ENCODE measurements around the gene DZIP1L. TPM values are rescaled to one million over a fixed set of nuclear protein-coding genes. Genes with fewer than 3 reads are reported as not detected.

Gene DZIP1L
- total RNA-seq, 1 donor from 2014 or later: 23.4 TPM

DNA sequence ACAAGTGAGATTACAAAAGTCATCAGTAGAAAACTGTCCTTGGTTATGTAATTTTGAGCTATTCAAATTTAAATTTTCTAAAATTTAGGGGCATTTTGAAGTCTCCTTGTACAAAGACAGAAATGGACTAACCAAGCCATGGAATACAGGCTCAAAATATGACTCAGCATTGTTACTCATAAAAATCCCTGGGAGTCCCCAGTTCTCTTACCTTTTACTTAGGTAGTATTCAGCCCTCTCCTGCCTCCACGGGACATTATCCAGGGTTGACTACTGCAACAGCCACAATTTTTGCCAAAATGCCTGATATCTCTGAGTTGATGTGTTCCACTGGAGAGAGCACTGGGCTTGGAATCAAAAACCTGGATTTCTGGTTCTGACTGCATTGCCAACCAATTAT, 80.5 kb downstream of the DZIP1L start:
- Mint-ChIP-seq H3K4me1 (ENCODE audit: unreplicated experiment) (no peaks in the 10 kb centered on the region), H3K9me3 (ENCODE audit: unreplicated experiment) (no peaks in the 10 kb centered on the region), H3K4me3 (ENCODE audit: unreplicated experiment) (no peak overlapping the region), H3K27me3 (ENCODE audit: unreplicated experiment) (no peaks in the 10 kb centered on the region), H3K36me3 (ENCODE audit: unreplicated experiment) (peaks cover 18% of the 10 kb centered on the region), H3K27ac (ENCODE audit: unreplicated experiment) (no peak overlapping the region)
- TF ChIP-seq, protein P1, sequence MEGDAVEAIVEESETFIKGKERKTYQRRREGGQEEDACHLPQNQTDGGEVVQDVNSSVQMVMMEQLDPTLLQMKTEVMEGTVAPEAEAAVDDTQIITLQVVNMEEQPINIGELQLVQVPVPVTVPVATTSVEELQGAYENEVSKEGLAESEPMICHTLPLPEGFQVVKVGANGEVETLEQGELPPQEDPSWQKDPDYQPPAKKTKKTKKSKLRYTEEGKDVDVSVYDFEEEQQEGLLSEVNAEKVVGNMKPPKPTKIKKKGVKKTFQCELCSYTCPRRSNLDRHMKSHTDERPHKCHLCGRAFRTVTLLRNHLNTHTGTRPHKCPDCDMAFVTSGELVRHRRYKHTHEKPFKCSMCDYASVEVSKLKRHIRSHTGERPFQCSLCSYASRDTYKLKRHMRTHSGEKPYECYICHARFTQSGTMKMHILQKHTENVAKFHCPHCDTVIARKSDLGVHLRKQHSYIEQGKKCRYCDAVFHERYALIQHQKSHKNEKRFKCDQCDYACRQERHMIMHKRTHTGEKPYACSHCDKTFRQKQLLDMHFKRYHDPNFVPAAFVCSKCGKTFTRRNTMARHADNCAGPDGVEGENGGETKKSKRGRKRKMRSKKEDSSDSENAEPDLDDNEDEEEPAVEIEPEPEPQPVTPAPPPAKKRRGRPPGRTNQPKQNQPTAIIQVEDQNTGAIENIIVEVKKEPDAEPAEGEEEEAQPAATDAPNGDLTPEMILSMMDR (IDR thresholded peaks at IDR 0.05): no peak
- no peak for DNase-seq (ENCODE audit: extremely low spot score, unreplicated experiment)

DNA sequence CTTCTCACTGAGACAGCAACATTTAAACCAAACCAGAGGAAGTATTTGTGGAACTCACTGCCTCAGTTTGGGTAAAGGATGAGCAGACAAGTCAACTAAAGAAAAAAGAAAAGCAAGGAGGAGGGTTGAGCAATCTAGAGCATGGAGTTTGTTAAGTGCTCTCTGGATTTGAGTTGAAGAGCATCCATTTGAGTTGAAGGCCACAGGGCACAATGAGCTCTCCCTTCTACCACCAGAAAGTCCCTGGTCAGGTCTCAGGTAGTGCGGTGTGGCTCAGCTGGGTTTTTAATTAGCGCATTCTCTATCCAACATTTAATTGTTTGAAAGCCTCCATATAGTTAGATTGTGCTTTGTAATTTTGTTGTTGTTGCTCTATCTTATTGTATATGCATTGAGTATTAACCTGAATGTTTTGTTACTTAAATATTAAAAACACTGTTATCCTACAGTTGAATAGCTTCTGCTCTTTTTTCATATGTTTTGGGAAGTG, 82.2 kb downstream of the DZIP1L start:
- DNase-seq (ENCODE audit: extremely low spot score, unreplicated experiment): no peak
- Mint-ChIP-seq H3K27me3 (ENCODE audit: unreplicated experiment) (no peaks in the 10 kb centered on the region), H3K36me3 (ENCODE audit: unreplicated experiment) (peaks cover 18% of the 10 kb centered on the region), H3K9me3 (ENCODE audit: unreplicated experiment) (no peaks in the 10 kb centered on the region), H3K4me1 (ENCODE audit: unreplicated experiment) (no peaks in the 10 kb centered on the region), H3K27ac (ENCODE audit: unreplicated experiment) (no peak overlapping the region), H3K4me3 (ENCODE audit: unreplicated experiment) (no peak overlapping the region)
- TF ChIP-seq, protein P1 (IDR thresholded peaks at IDR 0.05): no peak

DNA sequence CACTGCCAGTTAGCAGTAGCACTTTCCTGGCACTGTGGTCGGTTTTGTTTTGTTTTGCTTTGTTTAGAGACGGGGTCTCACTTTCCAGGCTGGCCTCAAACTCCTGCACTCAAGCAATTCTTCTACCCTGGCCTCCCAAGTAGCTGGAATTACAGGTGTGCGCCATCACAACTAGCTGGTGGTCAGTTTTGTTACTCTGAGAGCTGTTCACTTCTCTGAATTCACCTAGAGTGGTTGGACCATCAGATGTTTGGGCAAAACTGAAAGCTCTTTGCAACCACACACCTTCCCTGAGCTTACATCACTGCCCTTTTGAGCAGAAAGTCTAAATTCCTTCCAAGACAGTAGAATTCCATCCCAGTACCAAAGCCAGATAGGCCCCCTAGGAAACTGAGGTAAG, 82.8 kb downstream of the DZIP1L start:
- peaks cover 17% of the 10 kb centered on the region for H3K36me3 Mint-ChIP-seq (ENCODE audit: unreplicated experiment)
- TF ChIP-seq, protein P1 (IDR thresholded peaks at IDR 0.05): no peak
- no peaks in the 10 kb centered on the region for H3K9me3 Mint-ChIP-seq (ENCODE audit: unreplicated experiment)
- H3K4me3 Mint-ChIP-seq (ENCODE audit: unreplicated experiment): no peak overlapping the region
- no peaks in the 10 kb centered on the region for H3K27me3 Mint-ChIP-seq (ENCODE audit: unreplicated experiment)
- no peak overlapping the region for H3K27ac Mint-ChIP-seq (ENCODE audit: unreplicated experiment)
- no peaks in the 10 kb centered on the region for H3K4me1 Mint-ChIP-seq (ENCODE audit: unreplicated experiment)
- no peak for DNase-seq (ENCODE audit: extremely low spot score, unreplicated experiment)

DNA sequence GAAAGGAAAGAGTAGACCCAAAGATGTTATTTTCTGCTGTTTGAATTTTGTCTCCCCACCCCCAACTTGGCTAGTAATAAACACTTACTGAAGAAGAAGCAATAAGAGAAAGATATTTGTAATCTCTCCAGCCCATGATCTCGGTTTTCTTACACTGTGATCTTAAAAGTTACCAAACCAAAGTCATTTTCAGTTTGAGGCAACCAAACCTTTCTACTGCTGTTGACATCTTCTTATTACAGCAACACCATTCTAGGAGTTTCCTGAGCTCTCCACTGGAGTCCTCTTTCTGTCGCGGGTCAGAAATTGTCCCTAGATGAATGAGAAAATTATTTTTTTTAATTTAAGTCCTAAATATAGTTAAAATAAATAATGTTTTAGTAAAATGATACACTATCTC, 83.9 kb downstream of the DZIP1L start:
- H3K4me3 Mint-ChIP-seq (ENCODE audit: unreplicated experiment): no peak overlapping the region
- DNase-seq (ENCODE audit: extremely low spot score, unreplicated experiment): no peak
- H3K9me3 Mint-ChIP-seq (ENCODE audit: unreplicated experiment): no peaks in the 10 kb centered on the region
- H3K27me3 Mint-ChIP-seq (ENCODE audit: unreplicated experiment): no peaks in the 10 kb centered on the region
- H3K27ac Mint-ChIP-seq (ENCODE audit: unreplicated experiment): no peak overlapping the region
- TF ChIP-seq, protein P1 (IDR thresholded peaks at IDR 0.05): no peak
- H3K4me1 Mint-ChIP-seq (ENCODE audit: unreplicated experiment): no peaks in the 10 kb centered on the region
- peaks cover 17% of the 10 kb centered on the region for H3K36me3 Mint-ChIP-seq (ENCODE audit: unreplicated experiment)

DNA sequence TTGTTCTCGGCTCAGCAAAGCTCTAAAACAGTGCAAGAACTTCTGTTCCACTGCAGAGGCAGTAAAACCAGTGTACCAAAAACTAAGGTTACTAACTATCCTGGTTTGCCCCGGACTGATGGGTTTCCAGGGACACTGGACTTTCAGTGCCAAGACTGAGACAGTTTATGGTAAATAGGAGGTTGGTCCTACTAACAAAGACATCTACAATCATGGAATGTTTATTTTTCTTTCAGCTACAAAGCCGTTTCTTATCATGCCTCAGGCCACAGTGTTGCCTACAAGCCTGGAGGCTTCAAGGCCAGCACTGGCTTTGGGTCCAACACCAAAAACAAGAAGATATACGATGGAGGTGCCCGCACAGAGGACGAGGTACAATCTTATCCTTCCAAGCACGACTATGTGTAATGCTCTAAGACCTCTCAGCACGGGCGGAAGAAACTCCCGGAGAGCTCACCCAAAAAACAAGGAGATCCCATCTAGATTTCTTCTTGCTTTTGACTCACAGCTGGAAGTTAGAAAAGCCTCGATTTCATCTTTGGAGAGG, 84.6 kb downstream of the DZIP1L start:
- Mint-ChIP-seq H3K9me3 (ENCODE audit: unreplicated experiment) (no peaks in the 10 kb centered on the region), H3K27ac (ENCODE audit: unreplicated experiment) (no peak overlapping the region), H3K4me3 (ENCODE audit: unreplicated experiment) (no peak overlapping the region), H3K27me3 (ENCODE audit: unreplicated experiment) (no peaks in the 10 kb centered on the region), H3K36me3 (ENCODE audit: unreplicated experiment) (peaks cover 17% of the 10 kb centered on the region), H3K4me1 (ENCODE audit: unreplicated experiment) (no peaks in the 10 kb centered on the region)
- TF ChIP-seq, protein P1 (IDR thresholded peaks at IDR 0.05): no peak
- DNase-seq (ENCODE audit: extremely low spot score, unreplicated experiment): no peak
